ENCODE measurements around the gene PLA2G6. TPM values are rescaled to one million over a fixed set of nuclear protein-coding genes. Genes with fewer than 3 reads are reported as not detected.
A peak's percentile ranks its signal among the peaks of the same experiment; 100 is the strongest.

PLA2G6 gene
- total and polyA plus RNA-seq, 9 of the 15 experiments (the other 6 are each of a cell fraction or from before 2014, with no cell fraction given) = 0.11 to 12.2 (median 9.7) TPM

DNA sequence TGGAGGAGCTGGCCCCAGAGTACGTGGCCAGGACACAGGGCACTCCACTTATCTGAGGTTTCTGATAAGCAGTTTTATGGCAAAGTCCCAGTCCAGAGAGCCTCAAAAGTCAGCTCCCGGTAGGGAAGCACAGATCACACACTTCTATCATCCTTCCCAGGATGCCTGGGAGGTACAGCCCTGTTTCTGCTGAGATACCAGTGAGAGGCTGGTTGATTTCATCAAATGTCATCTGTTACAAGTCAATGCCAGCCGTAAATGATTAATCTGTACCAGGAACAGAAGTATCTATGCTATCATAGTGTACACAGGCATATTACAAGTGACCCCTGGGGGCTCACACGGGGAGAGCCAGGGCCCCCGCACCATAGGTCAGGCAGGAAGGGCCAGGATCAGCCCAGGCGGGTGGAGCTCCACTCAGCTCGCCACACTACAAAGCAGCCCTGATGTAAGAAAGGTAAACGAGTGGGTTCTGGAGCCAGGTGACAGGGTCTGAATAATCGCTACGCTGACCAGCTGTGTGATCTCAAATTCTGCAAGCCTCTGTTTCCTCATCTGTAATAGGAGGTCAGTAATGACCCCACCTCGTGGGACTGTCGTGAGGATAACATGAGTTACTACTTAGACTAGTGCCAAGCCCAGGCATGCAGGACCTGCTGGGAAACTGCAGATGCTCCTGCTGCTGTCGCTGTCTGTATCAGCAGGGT is 17.6 kb downstream of the PLA2G6 start (continued):
- TF ChIP-seq CBFA2T2 (conservative IDR thresholded peaks at IDR 0.05) (peak; percentile 88), ZNF263 (CRISPR knock-in tag; IDR thresholded peaks at IDR 0.05; ENCODE audit: borderline replicate concordance) (peak; percentile 78; the same call in 1 of the 2 replicates), ZC3H4 (CRISPR knock-in tag; IDR thresholded peaks at IDR 0.05; ENCODE audit: borderline replicate concordance) (no peak), RCOR1 (IDR thresholded peaks at IDR 0.05; ENCODE audit: borderline replicate concordance in 1 of 2, low read depth in 2 of 2, low read length in 2 of 2) (peak in 1 of 2 experiments; percentile 67; a peak in 2 of 4 replicates), ZNF124 (CRISPR knock-in tag; IDR thresholded peaks at IDR 0.05) (no peak), SP1 (CRISPR knock-in tag; IDR thresholded peaks at IDR 0.05) (no peak), EGR1 (conservative IDR thresholded peaks at IDR 0.05) (peak; percentile 26; the same call in 1 of the 2 replicates), CHD7 (IDR thresholded peaks at IDR 0.05; ENCODE audit: low read depth, low read length) (no peak)
- TF ChIP-seq, protein P1, sequence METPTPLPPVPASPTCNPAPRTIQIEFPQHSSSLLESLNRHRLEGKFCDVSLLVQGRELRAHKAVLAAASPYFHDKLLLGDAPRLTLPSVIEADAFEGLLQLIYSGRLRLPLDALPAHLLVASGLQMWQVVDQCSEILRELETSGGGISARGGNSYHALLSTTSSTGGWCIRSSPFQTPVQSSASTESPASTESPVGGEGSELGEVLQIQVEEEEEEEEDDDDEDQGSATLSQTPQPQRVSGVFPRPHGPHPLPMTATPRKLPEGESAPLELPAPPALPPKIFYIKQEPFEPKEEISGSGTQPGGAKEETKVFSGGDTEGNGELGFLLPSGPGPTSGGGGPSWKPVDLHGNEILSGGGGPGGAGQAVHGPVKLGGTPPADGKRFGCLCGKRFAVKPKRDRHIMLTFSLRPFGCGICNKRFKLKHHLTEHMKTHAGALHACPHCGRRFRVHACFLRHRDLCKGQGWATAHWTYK (CRISPR knock-in tag; IDR thresholded peaks at IDR 0.05) = 0 out of 2 replicates have a peak, but pooled peaks have one; percentile 25
- TF ChIP-seq, protein P2, sequence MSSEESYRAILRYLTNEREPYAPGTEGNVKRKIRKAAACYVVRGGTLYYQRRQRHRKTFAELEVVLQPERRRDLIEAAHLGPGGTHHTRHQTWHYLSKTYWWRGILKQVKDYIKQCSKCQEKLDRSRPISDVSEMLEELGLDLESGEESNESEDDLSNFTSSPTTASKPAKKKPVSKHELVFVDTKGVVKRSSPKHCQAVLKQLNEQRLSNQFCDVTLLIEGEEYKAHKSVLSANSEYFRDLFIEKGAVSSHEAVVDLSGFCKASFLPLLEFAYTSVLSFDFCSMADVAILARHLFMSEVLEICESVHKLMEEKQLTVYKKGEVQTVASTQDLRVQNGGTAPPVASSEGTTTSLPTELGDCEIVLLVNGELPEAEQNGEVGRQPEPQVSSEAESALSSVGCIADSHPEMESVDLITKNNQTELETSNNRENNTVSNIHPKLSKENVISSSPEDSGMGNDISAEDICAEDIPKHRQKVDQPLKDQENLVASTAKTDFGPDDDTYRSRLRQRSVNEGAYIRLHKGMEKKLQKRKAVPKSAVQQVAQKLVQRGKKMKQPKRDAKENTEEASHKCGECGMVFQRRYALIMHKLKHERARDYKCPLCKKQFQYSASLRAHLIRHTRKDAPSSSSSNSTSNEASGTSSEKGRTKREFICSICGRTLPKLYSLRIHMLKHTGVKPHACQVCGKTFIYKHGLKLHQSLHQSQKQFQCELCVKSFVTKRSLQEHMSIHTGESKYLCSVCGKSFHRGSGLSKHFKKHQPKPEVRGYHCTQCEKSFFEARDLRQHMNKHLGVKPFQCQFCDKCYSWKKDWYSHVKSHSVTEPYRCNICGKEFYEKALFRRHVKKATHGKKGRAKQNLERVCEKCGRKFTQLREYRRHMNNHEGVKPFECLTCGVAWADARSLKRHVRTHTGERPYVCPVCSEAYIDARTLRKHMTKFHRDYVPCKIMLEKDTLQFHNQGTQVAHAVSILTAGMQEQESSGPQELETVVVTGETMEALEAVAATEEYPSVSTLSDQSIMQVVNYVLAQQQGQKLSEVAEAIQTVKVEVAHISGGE (CRISPR knock-in tag; IDR thresholded peaks at IDR 0.05) = 0 out of 6 replicates have a peak, but pooled peaks of 1 of the 3 experiments have one; percentile 34

Data from K562 (cell line).